Islet precursor cell (in vitro differentiated cells): ENCODE measurements around the gene MCTP1.
A peak's percentile ranks its signal among the peaks of the same experiment; 100 is the strongest.
"Not testable (repeated sequence)": the region's sequence is repeated elsewhere in the genome, so short reads cannot be mapped to it uniquely, and the experiment has no call there.

Source experiments
- DNase-seq: peaks from one replicate; pipeline ENCODE4 v3.0.0-alpha.2; 2018

Gene MCTP1

DNA sequence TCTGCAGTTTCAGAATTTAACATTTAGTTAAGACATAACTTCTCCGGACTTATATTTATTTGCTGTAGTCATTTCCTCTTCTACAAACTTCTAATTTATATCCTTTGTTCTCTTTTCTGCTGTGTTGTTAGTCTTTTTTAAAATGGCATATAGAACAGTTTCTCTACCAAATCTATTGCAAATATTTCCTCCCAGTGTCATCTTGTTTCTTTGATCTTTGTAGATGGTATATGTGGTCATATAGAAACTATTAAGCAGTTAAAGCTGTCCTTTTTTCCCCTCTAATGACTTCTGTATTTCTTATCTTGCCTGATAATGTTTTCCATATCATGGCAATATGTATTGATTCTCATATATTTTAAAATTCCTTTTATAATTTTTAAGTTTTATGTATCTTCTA is 264.5 kb downstream of the MCTP1 start:
- no peak for DNase-seq

DNA sequence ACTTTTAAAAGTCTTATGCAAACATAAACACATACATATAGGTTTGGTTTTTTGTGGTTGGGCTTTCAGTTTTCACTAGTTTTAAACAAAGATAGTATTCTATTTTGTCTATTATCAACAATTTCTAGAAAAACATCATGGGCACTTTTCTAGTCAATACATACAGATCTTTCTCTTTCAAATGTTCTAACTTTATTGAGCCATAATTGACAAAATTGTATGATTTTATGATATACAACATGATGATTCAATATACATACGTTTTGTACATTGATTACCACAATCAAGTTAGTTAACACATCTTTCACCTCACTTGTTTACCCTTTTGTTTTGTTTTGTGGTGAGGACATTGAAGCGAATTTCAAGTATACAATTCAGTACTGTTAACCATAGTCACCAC is 265.9 kb downstream of the MCTP1 start:
- DNase-seq, result no peak

- no peak for DNase-seq
Measured at GRCh38 chr5:95018511-95018910, 266.4 kb downstream of the MCTP1 start.

GRCh38 chr5:95009812-95010211 is 275.1 kb downstream of the MCTP1 start:
- no peak for DNase-seq

DNA sequence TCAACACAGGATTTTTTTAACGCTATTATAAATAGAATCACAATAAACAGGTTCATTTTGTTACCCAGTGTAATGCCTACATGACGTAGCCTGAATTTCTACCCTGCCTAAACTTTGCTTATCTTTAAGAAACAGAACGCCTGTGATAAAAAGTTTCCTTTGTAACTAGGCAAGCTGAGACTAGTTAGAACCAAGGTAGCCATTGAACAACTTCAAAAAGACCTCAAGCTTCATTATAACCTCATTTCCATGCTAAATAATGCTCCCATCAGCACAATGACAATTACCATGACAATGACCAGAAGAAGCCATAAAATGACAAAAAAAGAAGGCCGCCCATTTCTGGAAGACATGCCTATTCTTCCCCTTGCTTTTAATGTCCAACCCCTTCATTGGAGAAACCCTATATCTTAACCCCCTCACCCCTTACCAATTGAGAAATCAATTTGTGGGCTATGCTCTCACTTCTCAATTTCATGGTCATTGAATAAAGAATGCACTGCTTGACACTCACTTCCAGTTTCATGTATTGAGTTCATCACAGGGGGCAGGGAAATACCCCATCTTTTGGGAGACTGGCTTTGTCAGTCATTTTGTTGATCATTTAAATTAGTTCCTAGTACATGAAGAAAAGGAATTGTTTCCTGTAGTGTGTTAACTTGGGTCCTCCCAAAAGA is 276.8 kb downstream of the MCTP1 start:
- DNase-seq, result no peak

DNA sequence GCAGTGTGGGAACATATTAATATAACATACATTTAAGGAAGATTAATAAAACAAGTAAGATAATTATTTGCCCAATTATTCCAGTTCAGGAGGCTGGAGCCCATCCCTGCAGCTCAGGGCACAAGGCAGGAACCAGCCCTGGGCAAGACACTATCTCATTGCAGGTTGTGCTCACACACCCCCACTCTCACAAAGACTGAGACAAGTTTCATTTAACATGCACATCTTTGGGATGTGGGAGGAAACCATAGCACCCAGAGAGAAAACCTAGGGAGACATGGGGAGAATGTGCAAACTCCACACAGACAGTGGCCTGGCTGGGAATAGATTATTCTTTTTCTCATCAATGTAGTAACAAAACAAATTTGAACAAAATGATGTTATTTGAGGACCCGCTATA is 279.1 kb downstream of the MCTP1 start:
- no peak for DNase-seq

- DNase-seq, result no peak
Measured at GRCh38 chr5:94998670-94999069, 286.2 kb downstream of the MCTP1 start.

- peak; percentile 56 for DNase-seq
Measured at GRCh38 chr5:94994537-94994936, 290.4 kb downstream of the MCTP1 start.

GRCh38 chr5:94993491-94993890 is 291.4 kb downstream of the MCTP1 start:
- no peak for DNase-seq

- DNase-seq, result peak; percentile 66
Measured at GRCh38 chr5:94992325-94992724, 292.6 kb downstream of the MCTP1 start.

- DNase-seq, result no peak
Measured at GRCh38 chr5:94983861-94984535, 300.9 kb downstream of the MCTP1 start.

DNA sequence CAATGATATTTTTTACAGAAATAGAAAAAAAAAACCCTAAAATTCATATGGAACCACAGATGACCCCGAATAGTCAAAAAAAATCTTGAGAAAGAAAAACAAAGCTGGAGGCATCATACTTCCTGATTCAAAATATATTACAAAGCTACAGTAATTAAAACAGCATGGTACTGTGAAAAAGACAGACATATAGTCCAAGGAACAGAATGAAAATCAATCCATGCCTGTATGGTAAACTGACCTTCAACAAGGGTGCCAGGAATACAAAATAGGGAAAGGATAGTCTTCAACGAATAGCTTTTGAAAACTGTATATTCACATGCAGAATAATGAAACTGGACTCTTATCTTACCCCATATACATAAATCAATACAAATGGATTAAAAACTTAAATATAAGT is 307.5 kb downstream of the MCTP1 start:
- DNase-seq, result no peak

- no peak for DNase-seq
Measured at GRCh38 chr5:94976853-94977252, 308.0 kb downstream of the MCTP1 start.

DNA sequence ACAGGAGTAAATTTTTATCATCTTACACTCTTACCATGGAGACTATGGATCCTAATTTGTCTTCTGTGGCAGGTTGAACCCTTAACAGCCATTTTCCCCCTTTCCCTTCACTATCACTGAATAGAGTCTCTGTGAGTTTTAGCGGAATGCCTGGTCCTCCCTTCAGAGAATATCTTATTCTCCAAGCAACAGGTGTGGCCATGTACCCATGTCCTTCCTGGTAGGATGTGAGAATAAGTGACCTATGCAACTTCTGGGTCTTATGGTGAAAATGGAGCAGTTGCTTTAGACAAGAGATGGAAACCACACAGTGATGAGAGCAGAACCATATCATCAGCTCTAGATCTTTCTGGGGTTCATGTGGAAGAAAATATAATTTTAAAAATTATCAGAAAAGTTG is 312.6 kb downstream of the MCTP1 start:
- DNase-seq, result no peak

DNA sequence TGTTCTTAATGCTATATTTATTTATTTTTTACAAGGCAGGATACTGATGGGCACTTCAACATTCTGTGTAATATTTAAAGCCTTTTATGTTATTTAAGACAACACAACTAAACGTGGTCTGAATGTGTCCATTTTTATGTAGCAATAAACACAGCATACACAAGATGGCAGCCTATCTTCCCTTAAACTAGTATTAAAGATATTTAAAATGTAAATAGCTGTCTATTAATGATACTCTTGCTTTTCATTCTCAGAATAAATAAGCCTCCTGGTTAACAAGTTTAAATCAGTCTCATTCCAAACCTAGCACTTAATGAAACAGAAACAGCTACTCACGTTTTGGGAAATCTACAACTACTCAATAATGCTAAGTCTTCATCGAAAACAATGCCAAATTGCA is 315.7 kb downstream of the MCTP1 start:
- no peak for DNase-seq

DNA sequence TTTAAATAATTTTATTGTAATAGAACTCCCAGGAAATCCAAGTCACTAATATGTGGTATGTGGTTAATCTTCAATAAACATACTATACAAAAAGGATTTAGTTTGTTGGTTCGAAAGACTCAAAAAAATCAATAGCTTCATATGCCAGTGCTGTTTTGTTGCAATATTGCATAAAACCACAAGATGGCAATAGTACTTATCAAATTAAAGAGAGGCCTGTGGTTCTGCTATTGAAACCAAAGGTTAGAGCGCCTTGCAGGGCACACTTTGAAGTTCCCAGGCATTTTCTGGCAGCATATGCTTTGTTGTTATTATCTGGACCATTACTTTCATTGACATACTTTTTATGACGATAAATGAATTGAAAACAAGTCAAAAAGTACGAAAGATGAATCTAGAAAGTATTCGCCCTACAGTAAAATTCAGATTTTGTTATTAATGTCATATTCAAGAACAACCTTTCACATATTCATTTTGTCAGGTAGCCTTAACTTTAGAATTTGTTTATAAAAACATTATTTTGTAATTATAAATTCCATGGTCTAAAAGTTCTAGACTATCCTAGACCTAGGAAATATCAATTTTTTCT is 316.3 kb downstream of the MCTP1 start:
- peak; percentile 56 for DNase-seq

- DNase-seq, result no peak
Measured at GRCh38 chr5:94967525-94967924, 317.4 kb downstream of the MCTP1 start.

DNA sequence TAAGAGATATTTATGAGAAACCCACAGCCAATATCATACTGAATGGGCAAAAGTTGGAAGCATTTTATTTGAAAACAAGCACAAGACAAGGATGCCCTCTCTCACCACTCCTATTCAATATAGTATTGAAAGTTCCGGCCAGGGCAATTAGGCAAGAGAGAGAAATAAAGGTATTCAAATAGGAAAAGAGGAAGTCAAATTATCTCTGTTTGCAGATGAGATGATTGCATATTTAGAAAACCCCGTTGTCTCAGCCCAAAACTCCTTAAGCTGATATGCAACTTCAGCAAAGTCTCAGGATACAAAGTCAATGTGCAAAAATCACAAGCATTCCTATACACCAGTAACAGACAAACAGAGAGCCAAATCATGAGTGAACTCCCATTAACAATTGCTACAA is 325.6 kb downstream of the MCTP1 start:
- DNase-seq, result not testable (repeated sequence)

- DNase-seq, result no peak
Measured at GRCh38 chr5:94945656-94946055, 339.2 kb downstream of the MCTP1 start.

- DNase-seq, result no peak
Measured at GRCh38 chr5:94944160-94944559, 340.7 kb downstream of the MCTP1 start.

DNA sequence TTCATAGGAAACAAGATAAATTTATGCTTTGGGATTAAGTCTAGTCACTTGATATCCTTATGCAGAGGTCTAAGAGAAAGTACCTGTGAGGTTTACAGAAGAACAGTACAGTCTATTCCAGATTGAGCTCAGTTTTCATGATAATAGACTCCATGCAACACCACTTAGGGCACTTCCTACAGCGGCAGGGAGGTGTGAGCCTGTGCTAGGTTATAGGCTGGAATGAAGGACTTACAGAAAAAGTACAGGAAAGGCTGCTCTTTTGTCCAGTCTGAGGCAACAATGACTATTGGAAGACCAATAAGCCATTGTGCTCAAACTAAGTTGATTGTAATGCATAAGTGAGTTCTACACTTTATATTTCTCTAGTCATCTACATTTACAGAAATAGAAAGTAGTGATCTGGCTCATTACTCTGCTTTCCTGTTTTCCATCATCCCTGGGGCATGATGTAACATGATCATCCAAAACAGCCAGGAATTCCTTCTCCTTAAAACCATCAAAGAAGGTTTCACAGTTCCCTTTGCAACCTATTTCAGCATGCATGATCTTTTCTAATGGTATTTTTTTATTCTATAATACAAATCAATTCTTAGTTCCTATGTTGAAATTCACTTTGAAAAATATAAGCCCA is 343.7 kb downstream of the MCTP1 start:
- DNase-seq, result no peak

DNA sequence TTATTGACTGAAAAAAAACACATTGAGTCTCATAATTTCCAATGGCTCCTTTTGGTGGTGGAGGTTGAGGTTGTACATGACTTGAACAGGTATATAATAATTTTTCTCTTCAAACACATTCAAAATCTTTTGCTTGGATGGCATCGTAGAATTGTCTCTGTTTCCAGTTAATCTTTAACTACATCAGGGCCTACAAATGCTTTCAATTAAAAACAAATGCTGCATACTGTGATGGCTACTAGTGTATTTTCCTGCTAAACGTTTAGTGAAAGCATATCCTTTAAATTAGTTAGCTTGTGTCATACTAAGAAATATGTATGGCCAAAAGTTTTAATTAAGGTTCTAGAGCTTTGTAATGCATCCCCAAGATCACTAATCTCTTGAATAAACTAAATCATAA is 352.6 kb downstream of the MCTP1 start:
- no peak for DNase-seq

- no peak for DNase-seq
Measured at GRCh38 chr5:94928891-94929290, 356.0 kb downstream of the MCTP1 start.

DNA sequence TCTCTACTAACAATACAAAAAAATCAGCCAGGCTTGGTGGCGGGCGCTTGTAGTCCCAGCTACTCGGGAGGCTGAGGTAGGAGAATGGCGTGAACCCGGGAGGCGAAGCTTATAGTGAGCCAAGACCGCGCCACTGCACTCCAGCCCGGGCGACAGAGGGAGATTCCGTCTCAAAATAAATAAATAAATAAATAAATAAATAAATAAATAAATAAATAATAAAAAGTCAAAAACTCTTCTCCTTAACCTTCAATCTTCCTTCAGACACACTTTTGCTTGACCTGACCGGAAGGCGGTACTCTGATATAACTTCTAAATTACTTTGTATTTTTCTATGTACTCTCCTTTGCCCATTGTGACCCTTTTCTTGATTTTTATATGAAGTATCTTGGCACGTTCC is 364.3 kb downstream of the MCTP1 start:
- DNase-seq, result no peak
